Raji (cell line): ENCODE data around the gene HOXA3.

Experiments
- POLR2A ChIP-seq: IDR thresholded peaks from 2 replicates; pipeline ENCODE4 v1.6.1; 2011; ENCODE audit warnings: low read depth, low read length, control low read depth; ENCODE audit not compliant: insufficient read depth

HOXA3 gene

GRCh38 chr7:27159266-27160144, 7.1 kb upstream of the HOXA3 start:
- TF ChIP-seq POLR2A: no peak

- no peak for TF ChIP-seq POLR2A
Observed at GRCh38 chr7:27158436-27159265, 6.3 kb upstream of the HOXA3 start.

- TF ChIP-seq POLR2A: no peak
Observed at GRCh38 chr7:27157702-27158431, 5.5 kb upstream of the HOXA3 start.

- TF ChIP-seq POLR2A: no peak
Observed at GRCh38 chr7:27156916-27157701, 4.7 kb upstream of the HOXA3 start.

- TF ChIP-seq POLR2A: no peak
Observed at GRCh38 chr7:27156508-27156898, 4.1 kb upstream of the HOXA3 start, which contains the start of gene HOXA7. HOXA7 (minus strand) TSS chr7:27156675; CDS start chr7:27156545, 130 bp downstream.

GRCh38 chr7:27155816-27156507, 3.6 kb upstream of the HOXA3 start:
- no peak for TF ChIP-seq POLR2A

- TF ChIP-seq POLR2A: no peak
Observed at GRCh38 chr7:27154901-27155815, 2.8 kb upstream of the HOXA3 start.

- no peak for TF ChIP-seq POLR2A
Observed at GRCh38 chr7:27154369-27154768, 2.0 kb upstream of the HOXA3 start.

GRCh38 chr7:27153526-27153925, 1.1 kb upstream of the HOXA3 start:
- no peak for TF ChIP-seq POLR2A

- TF ChIP-seq POLR2A: no peak
Observed at GRCh38 chr7:27152816-27153442, 546 bp upstream of the HOXA3 start.

GRCh38 chr7:27151341-27151930, 947 bp downstream of the HOXA3 start:
- TF ChIP-seq POLR2A: no peak
